ENCODE measurements around the gene ZNF282.
A peak's percentile ranks its signal among the peaks of the same experiment; 100 is the strongest.
"Not testable (repeated sequence)": the region's sequence is repeated elsewhere in the genome, so short reads cannot be mapped to it uniquely, and the experiment has no call there.

The ZNF282 gene

DNA sequence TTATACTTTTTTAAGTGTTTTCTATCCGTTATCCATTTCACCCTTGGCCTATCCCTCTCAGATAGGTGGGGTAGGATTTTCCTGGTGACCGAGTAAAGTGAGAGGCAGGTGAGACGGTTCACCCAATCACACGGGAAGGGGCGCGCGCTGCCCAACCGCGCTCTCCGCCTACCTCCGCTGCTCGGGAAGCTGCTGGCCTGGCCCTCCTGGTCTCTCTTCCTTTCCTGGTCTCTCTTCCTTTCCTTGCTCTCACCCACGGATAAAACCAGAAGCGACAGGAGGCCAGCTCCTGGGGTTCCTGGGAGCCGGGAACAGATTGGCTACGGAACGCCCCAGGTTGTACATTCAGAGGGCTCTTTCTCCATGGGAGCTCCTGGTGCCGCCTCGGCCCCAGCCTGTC lies 29.8 kb downstream of the ZNF282 start:
- peaks cover 3% of the 10 kb centered on the region; the same call in 1 of the 2 replicates for H3K36me3 ChIP-seq (ENCODE audit: insufficient read depth, low read length)
- H3K9ac ChIP-seq (ENCODE audit: low read depth, low read length), result no peak overlapping the region
- H3K4me1 ChIP-seq (ENCODE audit: insufficient read depth, low read length), result peaks cover 5% of the 10 kb centered on the region; the same call in 1 of the 2 replicates
- no peaks in the 10 kb centered on the region for H3K9me3 ChIP-seq (ENCODE audit: control insufficient read depth, insufficient read depth, low read length)

DNA sequence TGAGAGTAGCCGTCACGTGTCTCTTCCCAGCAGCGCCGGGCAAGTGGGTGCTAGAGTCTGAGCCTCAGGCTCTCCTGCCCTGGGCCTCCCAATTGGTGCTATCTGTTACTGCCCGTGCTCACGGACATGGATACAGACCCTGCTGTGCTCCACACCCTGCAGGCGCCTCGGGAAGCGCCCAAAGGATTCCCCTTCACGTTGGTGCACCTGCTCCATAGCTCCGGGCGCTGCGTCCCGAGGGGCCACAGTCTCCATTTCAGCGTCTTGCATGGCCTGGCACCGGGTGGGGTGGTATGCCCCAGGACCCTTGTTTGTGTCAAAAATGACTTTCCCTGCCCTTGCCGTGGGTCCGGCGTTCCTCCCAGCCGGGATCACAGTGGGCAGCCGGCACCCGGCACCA lies 30.3 kb downstream of the ZNF282 start:
- Histone ChIP-seq H3K9ac (ENCODE audit: low read depth, low read length) (no peak overlapping the region), H3K36me3 (ENCODE audit: insufficient read depth, low read length) (no peaks in the 10 kb centered on the region), H3K4me1 (ENCODE audit: insufficient read depth, low read length) (peaks cover under 1% of the 10 kb centered on the region; the same call in 1 of the 2 replicates), H3K9me3 (ENCODE audit: control insufficient read depth, insufficient read depth, low read length) (no peaks in the 10 kb centered on the region)

GRCh38 chr7:149226366-149226765 lies 31.0 kb downstream of the ZNF282 start:
- H3K36me3 ChIP-seq (ENCODE audit: insufficient read depth, low read length); H3K9me3 ChIP-seq (ENCODE audit: control insufficient read depth, insufficient read depth, low read length); H3K4me1 ChIP-seq (ENCODE audit: insufficient read depth, low read length); H3K9ac ChIP-seq (ENCODE audit: low read depth, low read length): not testable (repeated sequence)

GRCh38 chr7:149226840-149227494 lies 31.6 kb downstream of the ZNF282 start:
- H3K9ac ChIP-seq (ENCODE audit: low read depth, low read length), result no peak overlapping the region
- H3K36me3 ChIP-seq (ENCODE audit: insufficient read depth, low read length), result no peaks in the 10 kb centered on the region
- H3K9me3 ChIP-seq (ENCODE audit: control insufficient read depth, insufficient read depth, low read length), result no peaks in the 10 kb centered on the region
- no peaks in the 10 kb centered on the region for H3K4me1 ChIP-seq (ENCODE audit: insufficient read depth, low read length)

DNA sequence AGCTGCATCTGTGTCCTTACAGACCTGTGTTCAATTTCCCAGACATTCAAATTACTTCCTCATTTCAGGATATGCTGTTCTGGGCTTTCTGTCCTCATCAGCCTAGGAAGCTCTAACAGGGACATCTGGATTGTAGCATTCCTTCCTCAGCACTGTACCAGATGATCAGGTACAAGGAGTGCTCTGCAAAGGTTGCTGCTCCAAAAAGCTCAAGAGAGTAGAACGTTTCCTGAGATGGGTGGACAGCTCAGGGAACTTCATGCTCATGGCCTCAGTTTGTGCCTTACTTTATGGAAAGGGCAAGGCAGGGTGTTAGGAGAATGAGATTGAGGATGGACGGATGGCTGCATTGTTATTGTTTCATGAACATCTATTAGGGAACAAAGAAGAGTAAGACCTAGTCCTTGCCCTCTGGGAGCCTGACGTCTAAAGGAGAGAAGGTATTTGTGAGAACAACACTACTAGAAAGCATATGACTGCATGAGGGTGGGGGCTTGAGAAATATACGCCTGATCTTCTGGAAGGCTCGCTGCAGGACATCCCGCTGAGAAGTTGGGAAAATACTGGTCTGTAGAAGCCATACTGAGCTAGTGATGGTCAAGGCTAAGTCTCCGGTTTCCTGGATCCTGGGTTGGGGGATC lies 33.6 kb downstream of the ZNF282 start:
- H3K36me3 ChIP-seq (ENCODE audit: insufficient read depth, low read length), result no peaks in the 10 kb centered on the region
- H3K9me3 ChIP-seq (ENCODE audit: control insufficient read depth, insufficient read depth, low read length), result no peaks in the 10 kb centered on the region
- H3K4me1 ChIP-seq (ENCODE audit: insufficient read depth, low read length), result no peaks in the 10 kb centered on the region
- no peak overlapping the region for H3K9ac ChIP-seq (ENCODE audit: low read depth, low read length)

DNA sequence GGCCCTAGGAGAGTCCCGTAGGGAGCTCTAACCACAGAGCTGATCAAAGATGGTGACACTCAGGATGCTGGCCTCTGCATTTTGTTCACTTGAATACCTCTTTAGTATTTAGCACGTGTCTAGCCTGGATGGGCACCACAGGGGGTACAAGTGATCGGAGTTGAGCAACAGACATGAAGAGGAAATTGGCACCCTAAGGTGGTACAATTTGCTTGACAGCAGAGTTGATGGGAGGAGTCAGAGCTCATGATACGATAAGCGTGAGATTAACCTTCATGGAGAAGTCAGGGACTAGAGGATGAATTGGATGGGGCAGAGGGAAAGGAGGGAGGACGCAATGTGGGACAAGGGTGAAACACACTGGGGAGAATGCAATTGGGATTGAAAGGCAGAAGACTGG lies 34.2 kb downstream of the ZNF282 start:
- no peak overlapping the region for H3K9ac ChIP-seq (ENCODE audit: low read depth, low read length)
- H3K4me1 ChIP-seq (ENCODE audit: insufficient read depth, low read length), result no peaks in the 10 kb centered on the region
- no peaks in the 10 kb centered on the region for H3K9me3 ChIP-seq (ENCODE audit: control insufficient read depth, insufficient read depth, low read length)
- H3K36me3 ChIP-seq (ENCODE audit: insufficient read depth, low read length), result no peaks in the 10 kb centered on the region

DNA sequence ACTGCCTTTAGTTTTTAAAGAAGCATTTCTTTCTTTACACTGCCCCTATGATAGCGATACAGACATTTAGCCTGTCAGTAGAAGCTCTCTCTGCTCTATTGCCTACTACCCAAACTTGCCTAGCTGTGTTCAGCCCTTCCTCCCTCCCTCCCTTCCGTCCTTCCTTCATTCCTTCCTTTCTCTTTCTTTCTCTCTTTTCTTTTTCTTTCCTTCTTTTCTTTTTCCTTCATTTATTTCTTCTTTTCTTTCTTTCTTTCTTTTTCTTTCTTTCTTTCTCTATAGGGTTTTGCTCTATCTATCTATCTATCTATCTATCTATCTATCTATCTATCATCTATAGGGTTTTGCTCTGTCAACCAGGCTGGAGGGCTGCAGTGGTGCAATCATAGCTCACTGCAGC lies 37.0 kb downstream of the ZNF282 start:
- Histone ChIP-seq H3K4me1 (ENCODE audit: insufficient read depth, low read length) (no peaks in the 10 kb centered on the region), H3K36me3 (ENCODE audit: insufficient read depth, low read length) (no peaks in the 10 kb centered on the region), H3K9ac (ENCODE audit: low read depth, low read length) (no peak overlapping the region)

DNA sequence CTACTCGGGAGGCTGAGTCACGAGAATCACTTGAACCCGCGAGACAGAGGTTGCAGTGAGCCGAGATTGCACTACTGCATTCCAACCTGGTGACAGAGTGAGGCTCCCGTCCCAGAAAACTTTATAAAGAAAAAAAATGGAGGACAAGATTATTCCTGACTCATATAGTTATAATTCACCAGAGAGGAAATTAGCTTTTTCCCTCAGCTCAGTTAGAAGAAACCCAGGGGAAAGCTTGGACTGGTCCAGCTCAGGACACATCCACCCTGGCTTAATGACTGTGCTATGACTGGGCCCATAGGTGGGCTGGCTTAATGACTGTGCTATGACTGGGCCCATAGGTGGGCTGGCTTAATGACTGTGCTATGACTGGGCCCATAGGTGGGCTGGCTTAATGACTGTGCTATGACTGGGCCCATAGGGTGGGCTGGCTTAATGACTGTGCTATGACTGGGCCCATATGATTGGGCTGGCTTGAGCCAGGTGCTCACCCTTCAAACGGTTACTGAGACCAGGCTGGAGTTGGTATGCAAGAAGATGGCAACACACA lies 38.4 kb downstream of the ZNF282 start:
- not testable (repeated sequence) for H3K36me3 ChIP-seq (ENCODE audit: insufficient read depth, low read length)

More for the DNA sequence above, 37.0 kb downstream of the ZNF282 start:
- H3K9me3 ChIP-seq (ENCODE audit: control insufficient read depth, insufficient read depth, low read length), result no peaks in the 10 kb centered on the region

DNA sequence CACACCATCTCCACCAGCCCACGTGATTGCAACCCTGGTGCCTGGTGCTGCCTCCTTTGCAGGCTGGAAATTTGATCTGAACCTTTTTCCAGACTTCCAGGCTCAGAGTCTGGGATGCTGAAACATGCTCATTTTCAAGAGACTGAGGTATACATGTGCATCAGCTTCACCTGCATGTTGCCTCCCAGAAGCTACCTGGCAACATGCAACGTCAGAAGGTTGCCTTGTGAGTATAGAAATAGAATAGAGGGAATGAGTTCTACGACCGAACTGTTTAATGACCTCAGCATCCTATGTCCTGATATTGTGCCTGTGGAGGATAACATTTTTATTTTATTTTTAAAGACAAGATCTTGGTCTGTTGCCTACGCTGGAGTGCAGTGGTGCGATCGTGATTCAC lies 42.2 kb downstream of the ZNF282 start:
- Histone ChIP-seq H3K9me3 (ENCODE audit: control insufficient read depth, insufficient read depth, low read length) (no peaks in the 10 kb centered on the region), H3K4me1 (ENCODE audit: insufficient read depth, low read length) (0 out of 2 replicates have a peak, but pooled peaks cover 6% of the 10 kb centered on the region), H3K9ac (ENCODE audit: low read depth, low read length) (no peak overlapping the region), H3K36me3 (ENCODE audit: insufficient read depth, low read length) (no peaks in the 10 kb centered on the region)

More for the DNA sequence above, 38.4 kb downstream of the ZNF282 start:
- not testable (repeated sequence) for H3K9me3 ChIP-seq (ENCODE audit: control insufficient read depth, insufficient read depth, low read length); H3K4me1 ChIP-seq (ENCODE audit: insufficient read depth, low read length); H3K9ac ChIP-seq (ENCODE audit: low read depth, low read length)

- H3K36me3 ChIP-seq (ENCODE audit: insufficient read depth, low read length), result no peaks in the 10 kb centered on the region
- H3K4me1 ChIP-seq (ENCODE audit: insufficient read depth, low read length), result 0 out of 2 replicates have a peak, but pooled peaks cover 6% of the 10 kb centered on the region
- H3K9ac ChIP-seq (ENCODE audit: low read depth, low read length), result no peak overlapping the region
Measured at GRCh38 chr7:149238051-149238450, 42.7 kb downstream of the ZNF282 start.

DNA sequence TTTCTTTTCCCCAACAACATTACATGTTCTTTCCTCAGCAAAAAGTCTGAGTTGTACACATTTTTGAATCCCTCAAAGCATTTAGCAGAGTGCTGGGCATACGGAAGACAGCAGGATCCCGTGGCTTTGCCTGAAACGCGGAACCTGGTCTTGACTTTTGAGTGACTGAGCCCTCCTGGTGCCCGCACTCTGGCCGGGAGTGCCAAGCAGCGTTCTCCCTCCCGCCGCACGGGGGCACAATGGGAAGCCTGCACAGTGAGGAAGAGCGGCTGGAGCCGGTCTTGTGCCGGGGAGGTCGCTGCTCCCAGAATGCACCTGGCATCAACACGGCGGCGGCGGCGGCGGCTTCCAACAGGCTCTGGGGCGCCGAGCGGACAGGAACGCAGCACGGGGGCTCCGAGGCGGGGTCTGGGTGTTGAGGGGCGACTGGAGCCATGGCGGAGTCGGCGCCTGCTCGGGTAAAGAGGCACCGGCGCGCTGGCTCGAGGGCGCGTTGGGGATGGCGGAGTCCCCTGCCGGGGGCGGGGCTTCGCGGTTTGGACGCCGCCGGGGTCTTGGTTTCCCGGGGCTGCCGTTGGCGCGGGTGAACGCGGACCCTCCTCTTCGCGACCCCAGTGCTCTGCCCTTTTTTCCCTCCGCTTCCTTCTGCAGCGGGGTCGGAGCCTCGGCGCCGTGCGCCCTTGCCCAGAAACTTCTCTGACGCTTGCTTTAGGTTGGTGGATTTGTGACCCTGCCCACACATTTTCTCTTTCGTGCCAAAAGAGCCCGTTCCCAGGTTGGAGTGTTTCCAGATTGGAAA lies 44.2 kb downstream of the ZNF282 start, which contains the start of gene ZNF212:
Gene ZNF212, plus strand, starts transcription at position 307 of the 799 bp plus-strand sequence. Its CDS starts 128 bp downstream, at position 435.
- H3K9me3 ChIP-seq (ENCODE audit: control insufficient read depth, insufficient read depth, low read length), result no peaks in the 10 kb centered on the region
- H3K9ac ChIP-seq (ENCODE audit: low read depth, low read length), result peak within 1 kb of the TSS; percentile 90
- H3K36me3 ChIP-seq (ENCODE audit: insufficient read depth, low read length), result no peaks in the 10 kb centered on the region
- H3K4me1 ChIP-seq (ENCODE audit: insufficient read depth, low read length), result 0 out of 2 replicates have a peak, but pooled peaks cover 6% of the 10 kb centered on the region

More at GRCh38 chr7:149238051-149238450, 42.7 kb downstream of the ZNF282 start:
- H3K9me3 ChIP-seq (ENCODE audit: control insufficient read depth, insufficient read depth, low read length), result no peaks in the 10 kb centered on the region

DNA sequence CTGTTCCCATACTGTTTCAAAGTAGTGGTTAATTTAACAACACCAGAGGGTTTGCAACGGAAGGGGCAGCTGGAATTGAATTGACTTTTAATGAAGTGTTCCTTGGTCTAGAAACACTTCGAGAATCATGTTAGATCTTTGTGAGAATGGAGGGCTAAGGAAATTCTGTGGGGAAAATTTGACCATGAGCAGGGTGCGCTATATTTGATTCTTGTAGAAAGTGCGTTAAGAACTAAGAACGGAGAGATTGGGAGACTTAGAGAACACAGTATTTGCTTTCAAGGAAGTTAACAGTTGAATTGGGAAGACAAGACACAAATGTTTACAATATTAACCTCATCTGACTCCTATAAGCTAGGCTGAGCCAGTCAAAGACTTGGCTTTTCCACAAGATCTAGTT lies 45.3 kb downstream of the ZNF282 start:
- 0 out of 2 replicates have a peak, but pooled peaks cover 6% of the 10 kb centered on the region for H3K4me1 ChIP-seq (ENCODE audit: insufficient read depth, low read length)
- H3K36me3 ChIP-seq (ENCODE audit: insufficient read depth, low read length), result no peaks in the 10 kb centered on the region
- no peaks in the 10 kb centered on the region for H3K9me3 ChIP-seq (ENCODE audit: control insufficient read depth, insufficient read depth, low read length)
- H3K9ac ChIP-seq (ENCODE audit: low read depth, low read length), result peak overlapping the region; percentile 7; the same call in 1 of the 2 replicates

DNA sequence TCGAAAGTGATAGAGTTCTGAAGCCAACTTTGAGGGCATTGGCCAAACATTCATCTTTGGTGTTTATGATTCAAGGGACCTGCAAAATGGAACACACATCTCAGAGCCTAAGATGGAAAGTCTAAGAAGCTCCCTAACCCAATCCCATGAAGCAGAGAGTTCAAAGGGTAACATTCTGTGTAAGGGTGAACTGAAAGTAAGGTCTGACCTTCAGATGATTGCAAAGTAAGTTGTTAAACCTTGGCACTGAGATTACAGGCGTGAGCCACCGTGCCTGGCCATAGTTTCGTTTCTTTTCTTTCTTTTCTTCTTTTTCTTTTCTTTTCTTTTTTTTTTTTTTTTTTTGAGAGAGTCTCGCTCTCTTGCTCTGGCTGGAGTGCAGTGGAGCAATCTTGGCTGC lies 46.4 kb downstream of the ZNF282 start:
- no peak overlapping the region for H3K9ac ChIP-seq (ENCODE audit: low read depth, low read length)
- H3K9me3 ChIP-seq (ENCODE audit: control insufficient read depth, insufficient read depth, low read length), result no peaks in the 10 kb centered on the region
- H3K36me3 ChIP-seq (ENCODE audit: insufficient read depth, low read length), result no peaks in the 10 kb centered on the region
- H3K4me1 ChIP-seq (ENCODE audit: insufficient read depth, low read length), result 0 out of 2 replicates have a peak, but pooled peaks cover 6% of the 10 kb centered on the region

GRCh38 chr7:149245244-149245643 lies 49.9 kb downstream of the ZNF282 start:
- Histone ChIP-seq H3K9me3 (ENCODE audit: control insufficient read depth, insufficient read depth, low read length) (no peaks in the 10 kb centered on the region), H3K9ac (ENCODE audit: low read depth, low read length) (no peak overlapping the region), H3K36me3 (ENCODE audit: insufficient read depth, low read length) (no peaks in the 10 kb centered on the region), H3K4me1 (ENCODE audit: insufficient read depth, low read length) (0 out of 2 replicates have a peak, but pooled peaks cover 6% of the 10 kb centered on the region)

Measured in ES-I3 (cell line).